ENCODE measurements around the gene CA11.

- TF ChIP-seq CTCF (conservative IDR thresholded peaks at IDR 0.05 in 1 of 2, IDR thresholded peaks at IDR 0.05 in 1 of 2; ENCODE audit: low read depth in 1 of 2, low read length in 2 of 2), result no peak
- TF ChIP-seq EZH2 (IDR thresholded peaks at IDR 0.05; ENCODE audit: low read length, missing control alignments), result no peak
These were observed 39.3 kb downstream of the CA11 start, which contains the start of gene SPACA4 for GRCh38 chr19:48606463-48607358.
